Measurements from ENCODE around the gene HECTD3. TPM values are rescaled to one million over a fixed set of nuclear protein-coding genes. Genes with fewer than 3 reads are reported as not detected.

HECTD3 gene
- total RNA-seq, 2 experiments from 2014 or later = 29.9 TPM

Other genes with a start within 250 kb of the HECTD3 start
- gene RPS8, start 235.8 kb downstream of the HECTD3 start, total RNA-seq = 1,000 to 10,000 TPM; 2,525 to 2,551 TPM
- 1 to 10 TPM; 1.1 to 1.3 TPM for gene BEST4, start 223.2 kb downstream of the HECTD3 start, total RNA-seq
- 100 to 1,000 TPM in 1 of 2 experiments, 10 to 100 TPM in 1; 96.6 to 105 TPM for gene PLK3, start 210.9 kb downstream of the HECTD3 start, total RNA-seq
- gene DYNLT4, start 204.0 kb downstream of the HECTD3 start, total RNA-seq = not detected
- gene BTBD19, start 202.8 kb downstream of the HECTD3 start, total RNA-seq = 1 to 10 TPM; 8.2 to 9.6 TPM
- gene PTCH2, start 168.1 kb downstream of the HECTD3 start, total RNA-seq = under 1 TPM; 0.46 to 0.51 TPM
- gene EIF2B3, start 24.7 kb downstream of the HECTD3 start, total RNA-seq = 10 to 100 TPM; 55.4 to 56.8 TPM
- gene UROD, start 930 bp upstream of the HECTD3 start, total RNA-seq = 100 to 1,000 TPM; 124 to 127 TPM
- 1 to 10 TPM in 1 of 2 experiments, under 1 TPM in 1; 0.80 to 1.1 TPM for gene ZSWIM5, start 195.3 kb upstream of the HECTD3 start, total RNA-seq